NCI-H1694 treated with DMSO at 0.1 percent for 48 hours (cell line): ENCODE measurements around the gene UBL4B.
"Not testable (repeated sequence)": the region's sequence is repeated elsewhere in the genome, so short reads cannot be mapped to it uniquely, and the experiment has no call there.

Experiments
- DNase-seq: peaks from one replicate; lab custom pipeline; 2025; lab: John Stamatoyannopoulos, UW

Gene UBL4B

GRCh38 chr1:110112143-110112542 lies at the start of gene UBL4B:
UBL4B (plus strand) TSS chr1:110112443; CDS start chr1:110112535, 92 bp downstream.
- DNase-seq = no peak

- no peak for DNase-seq
Observed at GRCh38 chr1:110062612-110063011, 49.6 kb upstream of the UBL4B start.

- no peak for DNase-seq
Observed at GRCh38 chr1:110063781-110064180, 48.5 kb upstream of the UBL4B start.

- no peak for DNase-seq
Observed at GRCh38 chr1:110064576-110065337, 47.5 kb upstream of the UBL4B start.

- DNase-seq = no peak
Observed at GRCh38 chr1:110065841-110066240, 46.4 kb upstream of the UBL4B start.

GRCh38 chr1:110067479-110067892 lies 44.8 kb upstream of the UBL4B start:
- no peak for DNase-seq

- no peak for DNase-seq
Observed at GRCh38 chr1:110067893-110068645, 44.2 kb upstream of the UBL4B start.

- no peak for DNase-seq
Observed at GRCh38 chr1:110068646-110069403, 43.4 kb upstream of the UBL4B start.

- DNase-seq = no peak
Observed at GRCh38 chr1:110069404-110070281, 42.6 kb upstream of the UBL4B start.

- no peak for DNase-seq
Observed at GRCh38 chr1:110070282-110070669, 42.0 kb upstream of the UBL4B start.

GRCh38 chr1:110070671-110071242 lies 41.5 kb upstream of the UBL4B start, which contains the start of gene ALX3:
ALX3 (minus strand) TSS chr1:110070672; CDS start chr1:110070612, 60 bp downstream.
- DNase-seq = no peak

- DNase-seq = no peak
Observed at GRCh38 chr1:110074166-110074565, 38.1 kb upstream of the UBL4B start.

GRCh38 chr1:110076789-110077500 lies 35.3 kb upstream of the UBL4B start:
- no peak for DNase-seq

- DNase-seq = not testable (repeated sequence)
Observed at GRCh38 chr1:110079995-110080394, 32.2 kb upstream of the UBL4B start.

GRCh38 chr1:110081061-110081460 lies 31.2 kb upstream of the UBL4B start:
- DNase-seq = no peak

GRCh38 chr1:110082477-110082876 lies 29.8 kb upstream of the UBL4B start:
- DNase-seq = no peak

- DNase-seq = no peak
Observed at GRCh38 chr1:110083061-110083865, 29.0 kb upstream of the UBL4B start.

- no peak for DNase-seq
Observed at GRCh38 chr1:110083866-110084226, 28.4 kb upstream of the UBL4B start.

- no peak for DNase-seq
Observed at GRCh38 chr1:110084227-110085078, 27.8 kb upstream of the UBL4B start.
